ENCODE measurements around the gene DDX17.

Gene DDX17

DNA sequence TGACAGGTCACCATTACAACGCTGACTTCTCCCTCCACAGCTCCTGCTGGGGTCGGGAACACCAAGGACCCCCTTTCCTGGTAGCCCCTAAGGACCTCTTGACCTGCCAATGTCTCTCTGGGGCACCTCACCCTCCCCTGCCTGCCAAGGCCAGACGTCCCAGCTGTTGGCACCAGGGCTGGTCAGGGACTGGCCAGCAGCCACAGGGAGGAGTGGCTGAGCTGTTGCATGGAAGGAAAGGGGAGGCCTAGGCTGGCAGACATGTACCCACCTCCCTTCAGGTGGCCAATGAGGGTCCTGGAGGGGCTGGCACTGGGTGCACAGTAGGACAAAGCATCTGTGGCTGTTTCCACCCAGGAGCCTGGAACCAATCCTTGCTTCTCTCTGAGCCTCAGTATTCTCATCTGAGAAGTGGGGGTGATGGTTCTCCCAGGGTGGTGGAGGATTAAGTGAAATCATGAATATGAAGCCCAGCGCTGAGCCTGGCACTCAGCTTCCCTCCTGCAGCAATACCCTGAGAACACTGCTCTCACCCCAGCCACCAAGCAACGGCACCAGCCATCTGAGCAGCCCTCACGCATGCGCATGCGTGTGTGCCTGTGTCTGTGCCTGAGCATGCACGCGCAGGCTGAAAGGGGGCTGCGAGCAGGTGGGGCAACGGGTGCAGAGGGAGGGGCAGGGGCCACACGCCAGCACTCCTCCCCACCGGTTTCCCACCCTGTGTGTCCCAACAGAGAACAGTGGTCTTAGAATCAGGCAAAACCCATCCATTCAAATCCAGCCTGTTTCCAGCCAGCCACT is 57.0 kb downstream of the DDX17 start:
- no peak overlapping the region for H3K27ac ChIP-seq
- no peak for TF ChIP-seq CTCF (conservative IDR thresholded peaks at IDR 0.05)
- no peak for TF ChIP-seq ZFX (IDR thresholded peaks at IDR 0.05)

- TF ChIP-seq ZFX (IDR thresholded peaks at IDR 0.05) (no peak), CTCF (conservative IDR thresholded peaks at IDR 0.05) (no peak)
- H3K27ac ChIP-seq: no peak overlapping the region
These were observed 60.0 kb downstream of the DDX17 start for GRCh38 chr22:38446018-38446601.

- TF ChIP-seq ZFX (IDR thresholded peaks at IDR 0.05) (no peak), CTCF (conservative IDR thresholded peaks at IDR 0.05) (no peak)
These were observed 61.3 kb downstream of the DDX17 start for GRCh38 chr22:38444783-38445182.

GRCh38 chr22:38443628-38444521 is 62.2 kb downstream of the DDX17 start:
- H3K27ac ChIP-seq: no peak overlapping the region
- no peak for TF ChIP-seq CTCF (conservative IDR thresholded peaks at IDR 0.05)
- no peak for TF ChIP-seq ZFX (IDR thresholded peaks at IDR 0.05)

More at GRCh38 chr22:38444783-38445182, 61.3 kb downstream of the DDX17 start:
- H3K27ac ChIP-seq: no peak overlapping the region

- TF ChIP-seq ZFX (IDR thresholded peaks at IDR 0.05) (no peak), CTCF (conservative IDR thresholded peaks at IDR 0.05) (no peak)
- no peak overlapping the region for H3K27ac ChIP-seq
These were observed 63.0 kb downstream of the DDX17 start for GRCh38 chr22:38442967-38443627.

DNA sequence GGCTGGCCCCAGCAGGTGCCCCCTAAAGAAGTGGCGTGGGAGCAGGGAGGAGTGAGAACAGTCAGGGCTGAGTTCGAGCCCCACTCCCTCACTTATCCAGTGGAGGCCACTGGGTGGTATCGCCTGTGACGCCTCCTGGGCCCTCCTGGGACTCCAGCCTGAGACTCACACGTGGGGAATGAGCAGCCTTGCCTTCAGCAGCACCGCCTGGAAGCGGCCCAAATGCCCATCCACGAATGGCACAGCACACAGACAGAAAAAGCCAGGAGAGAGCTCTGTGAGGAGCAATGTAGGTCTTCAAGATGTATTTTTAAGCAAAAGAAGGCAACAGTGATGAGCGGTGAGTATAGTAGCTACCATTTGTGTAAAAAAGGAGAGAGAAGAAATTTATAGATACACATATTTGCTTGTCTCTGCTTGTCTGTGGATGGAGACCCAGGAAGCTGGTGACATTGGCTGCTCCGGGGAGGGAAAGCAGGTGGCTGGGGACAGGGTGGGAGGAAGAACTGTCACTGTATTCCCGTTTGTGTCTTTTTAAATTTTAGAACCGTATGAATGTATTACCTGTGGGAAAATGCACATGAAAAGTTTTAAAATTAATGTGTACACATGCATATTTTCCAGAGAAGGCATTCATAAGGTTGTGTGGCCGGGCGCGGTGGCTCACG is 64.4 kb downstream of the DDX17 start:
- no peak overlapping the region for H3K27ac ChIP-seq
- no peak for TF ChIP-seq ZFX (IDR thresholded peaks at IDR 0.05)
- TF ChIP-seq CTCF (conservative IDR thresholded peaks at IDR 0.05): no peak
